ENCODE results near the gene HCST. TPM values are rescaled to one million over a fixed set of nuclear protein-coding genes. Genes with fewer than 3 reads are reported as not detected.
A peak's percentile ranks its signal among the peaks of the same experiment; 100 is the strongest.

HCST gene
- total and polyA plus RNA-seq, 4 donors: 2.0 to 13.3 (median 3.8) TPM

GRCh38 chr19:35856546-35857149 is 45.7 kb upstream of the HCST start, which contains the start of gene KIRREL2:
TSS of gene KIRREL2 (plus strand) at chr19:35856911. CDS start at chr19:35857120, 209 bp downstream.
- no peak within 1 kb of the TSS for H3K27ac ChIP-seq (ENCODE audit: low read depth in 1 of 2, low read length in 2 of 2)
- DNase-seq (ENCODE audit: low spot score): no peak
- peaks cover 0 to 4% (median 2%) of the 10 kb centered on the region in 4 donors for H3K27me3 ChIP-seq (ENCODE audit: control insufficient read depth in 4 of 4, insufficient read depth in 4 of 4, low read length in 3 of 4)
- H3K9me3 ChIP-seq (ENCODE audit: control insufficient read depth in 4 of 4, low read length in 3 of 4): no peaks in the 10 kb centered on the region
- peak within 1 kb of the TSS in 1 of 3 donors; percentile 49 for H3K4me3 ChIP-seq (ENCODE audit: low read depth in 1 of 3, low read length in 3 of 3)
- H3K9ac ChIP-seq (ENCODE audit: low read depth in 1 of 2, low read length in 2 of 2): no peak within 1 kb of the TSS
- TF ChIP-seq NR2F2 (IDR thresholded peaks at IDR 0.05) (no peak), FOXA2 (IDR thresholded peaks at IDR 0.05) (no peak), RAD21 (IDR thresholded peaks at IDR 0.05) (no peak), HNF4A (conservative IDR thresholded peaks at IDR 0.05) (no peak), GABPA (IDR thresholded peaks at IDR 0.05 in 1 of 2, conservative IDR thresholded peaks at IDR 0.05 in 1 of 2) (no peak), YY1 (IDR thresholded peaks at IDR 0.05) (no peak), ATF3 (IDR thresholded peaks at IDR 0.05) (no peak), CTCF (IDR thresholded peaks at IDR 0.05; ENCODE audit: low read depth, low read length, missing input control) (no peak), MAX (IDR thresholded peaks at IDR 0.05) (no peak), SP1 (IDR thresholded peaks at IDR 0.05) (no peak), EGR1 (IDR thresholded peaks at IDR 0.05; ENCODE audit: low read depth in 2 of 2) (no peak), JUND (IDR thresholded peaks at IDR 0.05) (no peak), ZBTB33 (IDR thresholded peaks at IDR 0.05) (no peak), FOXA1 (IDR thresholded peaks at IDR 0.05) (no peak), RXRA (IDR thresholded peaks at IDR 0.05) (no peak), HNF4G (IDR thresholded peaks at IDR 0.05) (no peak), REST (IDR thresholded peaks at IDR 0.05) (no peak), TAF1 (conservative IDR thresholded peaks at IDR 0.05) (no peak)
- WGBS: 4% methylated on average over 42 of the region's 42 CpGs
- H3K36me3 ChIP-seq (ENCODE audit: control insufficient read depth in 4 of 4, insufficient read depth in 3 of 4, low read depth in 1 of 4, low read length in 3 of 4): no peaks in the 10 kb centered on the region
- peaks cover 4 to 10% (median 6%) of the 10 kb centered on the region in 4 donors for H3K4me1 ChIP-seq (ENCODE audit: control insufficient read depth in 4 of 4, insufficient read depth in 4 of 4, low read length in 3 of 4)
